Measurements from ENCODE around the gene CLEC4D. TPM values are rescaled to one million over a fixed set of nuclear protein-coding genes. Genes with fewer than 3 reads are reported as not detected.

CLEC4D gene
- total and polyA plus RNA-seq, 2 experiments from 2014 or later, result 0.24 to 0.90 TPM

GRCh38 chr12:8508910-8509841 is 4.1 kb upstream of the CLEC4D start (continued):
- TF ChIP-seq ZNF462 (CRISPR knock-in tag; IDR thresholded peaks at IDR 0.05), result no peak
- no peak for TF ChIP-seq ZNF331 (CRISPR knock-in tag; IDR thresholded peaks at IDR 0.05; ENCODE audit: low read depth)
- no peak for TF ChIP-seq EZH2 (IDR thresholded peaks at IDR 0.05; ENCODE audit: low read depth, unreplicated experiment)
- TF ChIP-seq ZNF114 (CRISPR knock-in tag; IDR thresholded peaks at IDR 0.05), result no peak
- TF ChIP-seq, protein P1, sequence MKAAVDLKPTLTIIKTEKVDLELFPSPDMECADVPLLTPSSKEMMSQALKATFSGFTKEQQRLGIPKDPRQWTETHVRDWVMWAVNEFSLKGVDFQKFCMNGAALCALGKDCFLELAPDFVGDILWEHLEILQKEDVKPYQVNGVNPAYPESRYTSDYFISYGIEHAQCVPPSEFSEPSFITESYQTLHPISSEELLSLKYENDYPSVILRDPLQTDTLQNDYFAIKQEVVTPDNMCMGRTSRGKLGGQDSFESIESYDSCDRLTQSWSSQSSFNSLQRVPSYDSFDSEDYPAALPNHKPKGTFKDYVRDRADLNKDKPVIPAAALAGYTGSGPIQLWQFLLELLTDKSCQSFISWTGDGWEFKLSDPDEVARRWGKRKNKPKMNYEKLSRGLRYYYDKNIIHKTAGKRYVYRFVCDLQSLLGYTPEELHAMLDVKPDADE (IDR thresholded peaks at IDR 0.05), result no peak
- TF ChIP-seq CTCF (conservative IDR thresholded peaks at IDR 0.05; ENCODE audit: low read depth in 2 of 2), result no peak
- TF ChIP-seq POLR2AphosphoS5 (IDR thresholded peaks at IDR 0.05; ENCODE audit: low read depth), result no peak

All from GM23338 (cell line).